Spleen (tissue), 7 donors: ENCODE measurements around the gene MTFR1L.

Experiments
- POLR2A ChIP-seq, 3 donors: fragments of 450-650 bp; IDR thresholded peaks; one replicate each; pipeline ENCODE4 v1.5.1; 2017; ENCODE audit warnings: antibody characterized with exemption in 3 of 3, mild to moderate bottlenecking in 1 of 3
- POLR2AphosphoS5 ChIP-seq, 3 donors: sonication (generic); formaldehyde crosslinking; IDR thresholded peaks; one replicate each; pipeline ENCODE4 v1.5.1; 2017; ENCODE audit warnings: antibody characterized with exemption in 3 of 3
- TF ChIP-seq, protein P1 (sequence below), 11 experiments: fragments of 200-600 bp in 7 of 11; fragments of 450-650 bp in 4 of 11; sonication (generic) in 4 of 11; IDR thresholded peaks in 8 of 11; conservative IDR thresholded peaks in 3 of 11; 1 replicate in 7 of 11; 2 replicates in 4 of 11; pipeline versions ENCODE4 v1.4.0 to v1.8.0; 2016 to 2021; ENCODE audit warnings: antibody characterized with exemption in 11 of 11, inconsistent platforms in 4 of 11, mild to moderate bottlenecking in 1 of 11
- donor health status: DM: no; HTN: no; CAD: no; lungs with moderate emphysema.
- donor health status: DM: no; HTN: no; CAD: no.
- donor health status: DM: no; HTN: no; CAD: no.

DNA sequence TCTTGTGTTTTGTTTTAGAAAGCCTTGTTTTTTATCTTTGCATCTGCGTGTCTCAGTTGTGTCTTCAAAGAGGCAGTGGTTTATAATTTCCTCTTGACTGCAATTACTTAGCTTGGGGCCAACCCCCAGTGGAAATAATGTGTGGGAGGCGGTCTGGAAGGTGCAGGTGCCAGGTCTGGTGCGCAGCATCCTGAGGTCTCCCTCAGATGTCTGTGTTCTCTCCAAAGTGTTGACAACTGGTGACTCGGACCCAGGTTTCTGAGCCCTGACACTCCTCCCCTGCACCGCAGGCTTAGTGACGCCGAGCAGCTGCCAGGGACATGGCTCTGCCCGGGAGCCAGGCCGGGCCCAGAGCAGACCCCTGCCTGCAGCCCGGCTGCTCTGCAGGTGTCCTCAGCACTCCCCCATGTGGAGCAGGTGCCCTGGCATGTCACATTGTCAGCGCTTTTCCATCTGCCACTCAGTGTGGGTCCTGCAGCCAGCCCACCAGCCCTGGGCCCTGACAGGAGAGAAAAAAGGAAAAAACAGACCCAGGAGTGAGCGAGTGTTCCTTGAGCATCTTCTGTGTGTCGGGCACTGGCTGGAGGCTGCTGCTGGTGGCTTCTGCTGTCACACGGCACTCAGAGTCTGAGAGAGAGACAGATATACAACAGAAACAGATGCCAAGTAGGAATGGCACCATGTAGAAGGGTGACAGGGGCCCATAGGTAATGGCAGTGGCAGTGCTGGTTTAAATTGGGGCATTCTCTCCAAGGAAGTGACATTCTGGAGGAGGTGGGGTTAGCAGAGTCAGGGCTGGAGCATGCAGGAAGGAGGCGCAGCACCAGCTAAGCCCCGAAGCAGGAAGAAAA is 44.6 kb upstream of the MTFR1L start:
- TF ChIP-seq POLR2AphosphoS5 (IDR thresholded peaks at IDR 0.05) (peak; percentile 37 to 64 (median 41)), POLR2A (IDR thresholded peaks at IDR 0.05) (no peak)
- TF ChIP-seq, protein P1, sequence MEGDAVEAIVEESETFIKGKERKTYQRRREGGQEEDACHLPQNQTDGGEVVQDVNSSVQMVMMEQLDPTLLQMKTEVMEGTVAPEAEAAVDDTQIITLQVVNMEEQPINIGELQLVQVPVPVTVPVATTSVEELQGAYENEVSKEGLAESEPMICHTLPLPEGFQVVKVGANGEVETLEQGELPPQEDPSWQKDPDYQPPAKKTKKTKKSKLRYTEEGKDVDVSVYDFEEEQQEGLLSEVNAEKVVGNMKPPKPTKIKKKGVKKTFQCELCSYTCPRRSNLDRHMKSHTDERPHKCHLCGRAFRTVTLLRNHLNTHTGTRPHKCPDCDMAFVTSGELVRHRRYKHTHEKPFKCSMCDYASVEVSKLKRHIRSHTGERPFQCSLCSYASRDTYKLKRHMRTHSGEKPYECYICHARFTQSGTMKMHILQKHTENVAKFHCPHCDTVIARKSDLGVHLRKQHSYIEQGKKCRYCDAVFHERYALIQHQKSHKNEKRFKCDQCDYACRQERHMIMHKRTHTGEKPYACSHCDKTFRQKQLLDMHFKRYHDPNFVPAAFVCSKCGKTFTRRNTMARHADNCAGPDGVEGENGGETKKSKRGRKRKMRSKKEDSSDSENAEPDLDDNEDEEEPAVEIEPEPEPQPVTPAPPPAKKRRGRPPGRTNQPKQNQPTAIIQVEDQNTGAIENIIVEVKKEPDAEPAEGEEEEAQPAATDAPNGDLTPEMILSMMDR (IDR thresholded peaks at IDR 0.05 in 8 of 11, conservative IDR thresholded peaks at IDR 0.05 in 3 of 11), result no peak
